ENCODE data around the gene NR6A1.
A peak's percentile ranks its signal among the peaks of the same experiment; 100 is the strongest.
"Not testable (repeated sequence)": the region's sequence is repeated elsewhere in the genome, so short reads cannot be mapped to it uniquely, and the experiment has no call there.

The NR6A1 gene

DNA sequence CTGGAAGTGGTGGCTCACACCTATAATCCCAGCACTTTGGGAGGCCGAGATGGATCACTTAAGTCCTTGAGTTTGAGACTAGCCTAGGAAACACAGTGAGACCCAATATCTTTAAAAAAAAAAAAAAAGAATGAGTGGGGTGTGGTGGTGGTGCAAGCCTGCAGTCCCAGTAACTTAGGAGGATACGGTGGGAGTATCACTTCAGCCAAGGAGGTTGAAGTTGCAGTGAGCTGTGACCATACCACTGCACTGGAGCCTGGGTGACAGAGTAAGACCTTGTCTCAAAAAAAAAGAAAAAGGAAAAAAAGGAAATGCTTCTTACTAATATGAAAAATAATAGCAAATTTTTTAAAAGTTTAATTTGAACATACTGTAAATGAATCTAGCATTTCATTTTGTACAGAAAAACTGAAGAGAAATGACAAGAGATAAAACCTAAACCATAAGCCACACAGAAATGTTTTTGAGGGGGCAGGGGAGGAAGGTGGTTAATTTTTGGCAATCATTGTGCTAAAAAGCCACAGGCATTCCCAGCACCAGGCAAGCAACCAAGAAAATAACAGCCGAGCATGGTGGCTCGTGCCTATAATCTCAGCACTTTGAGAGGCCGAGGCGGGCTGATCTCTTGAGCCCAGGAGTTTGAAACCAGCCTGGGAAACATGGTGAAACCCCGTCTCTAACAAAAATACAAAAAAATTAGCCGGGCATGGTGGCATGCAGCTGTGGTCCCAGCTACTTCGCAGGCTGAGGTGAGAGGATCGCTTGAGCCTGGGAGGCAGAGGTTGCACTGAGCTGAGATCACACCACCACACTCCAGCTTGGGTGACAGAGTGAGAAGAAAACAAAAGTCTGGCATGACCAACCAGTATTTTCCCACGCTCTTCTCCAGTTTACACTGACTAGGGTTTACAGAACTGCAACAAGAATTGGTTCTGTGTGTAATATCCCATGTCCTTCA is 149.5 kb downstream of the NR6A1 start:
- no peak for DNase-seq (ENCODE audit: low read depth in 2 of 3, low spot score in 2 of 3)

DNA sequence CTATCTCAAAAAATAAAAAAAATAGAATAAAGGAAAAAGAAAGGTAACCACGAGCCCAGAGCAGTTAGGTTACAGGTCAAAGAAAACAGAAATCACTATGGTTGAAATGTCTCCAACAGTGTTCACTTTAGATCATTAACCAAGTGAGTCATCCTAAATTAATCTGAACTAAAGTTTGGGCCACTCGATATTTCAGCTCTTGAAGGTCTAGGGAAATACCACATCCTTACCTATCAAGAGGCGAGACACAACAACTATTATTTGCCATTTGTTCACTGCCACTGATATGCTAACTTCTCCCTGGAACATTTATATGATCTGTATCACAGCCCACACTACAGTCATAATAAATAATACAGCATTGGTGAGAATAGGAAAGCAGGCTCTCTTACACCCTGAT is 152.6 kb downstream of the NR6A1 start:
- DNase-seq (ENCODE audit: low read depth in 2 of 3, low spot score in 2 of 3): no peak

DNA sequence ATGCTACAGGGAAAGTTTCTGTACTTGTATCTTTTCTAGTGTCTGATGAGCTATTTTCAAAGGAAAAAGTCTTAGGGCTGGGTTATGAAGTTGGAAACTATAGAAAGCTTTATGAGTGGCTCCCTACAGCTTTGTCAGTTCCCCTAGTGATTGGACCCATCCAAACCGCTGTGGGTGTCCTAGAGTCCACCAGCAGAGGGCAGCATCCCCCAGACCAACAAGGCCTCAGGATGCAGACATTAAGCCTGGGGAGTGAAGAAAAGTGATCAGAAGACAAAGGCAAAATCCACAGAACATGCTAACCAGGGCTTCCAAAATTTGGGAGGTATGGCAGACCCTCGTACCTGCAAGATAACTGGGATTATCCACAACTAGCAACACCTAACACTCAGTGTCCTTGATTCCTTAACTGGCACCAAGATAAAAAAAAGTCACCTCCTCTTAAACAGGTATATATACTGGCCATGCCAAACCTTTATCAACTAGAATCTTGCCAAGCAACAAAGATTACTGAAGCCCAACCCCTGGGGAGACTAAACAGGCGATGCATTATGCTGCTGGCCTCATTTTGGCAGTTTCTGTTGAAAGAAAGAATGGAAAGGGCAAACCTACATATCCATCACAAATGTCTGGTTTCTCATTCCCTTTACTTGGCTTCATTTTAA is 153.5 kb downstream of the NR6A1 start:
- peak; percentile 34 to 68 (median 55) for DNase-seq (ENCODE audit: low read depth in 2 of 3, low spot score in 2 of 3)

DNA sequence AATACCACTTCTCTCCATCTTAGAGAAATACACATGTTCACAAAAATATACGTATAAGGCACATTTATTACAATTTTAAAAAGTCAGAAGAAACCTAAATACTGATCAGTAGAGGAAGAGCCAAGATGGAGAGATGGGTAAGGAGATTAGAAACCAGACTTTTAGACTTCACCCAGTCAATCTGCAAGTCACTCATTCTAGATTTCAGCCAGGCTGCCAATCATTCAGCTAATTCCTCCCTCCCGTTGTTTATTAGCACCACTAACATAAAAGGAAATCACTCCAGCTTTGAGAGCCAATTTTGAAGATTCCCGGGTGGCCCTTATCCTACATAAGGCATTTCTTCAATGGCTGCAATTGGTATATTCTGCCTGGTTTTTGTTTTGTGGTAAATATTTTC is 154.2 kb downstream of the NR6A1 start:
- no peak for DNase-seq (ENCODE audit: low read depth in 2 of 3, low spot score in 2 of 3)

DNA sequence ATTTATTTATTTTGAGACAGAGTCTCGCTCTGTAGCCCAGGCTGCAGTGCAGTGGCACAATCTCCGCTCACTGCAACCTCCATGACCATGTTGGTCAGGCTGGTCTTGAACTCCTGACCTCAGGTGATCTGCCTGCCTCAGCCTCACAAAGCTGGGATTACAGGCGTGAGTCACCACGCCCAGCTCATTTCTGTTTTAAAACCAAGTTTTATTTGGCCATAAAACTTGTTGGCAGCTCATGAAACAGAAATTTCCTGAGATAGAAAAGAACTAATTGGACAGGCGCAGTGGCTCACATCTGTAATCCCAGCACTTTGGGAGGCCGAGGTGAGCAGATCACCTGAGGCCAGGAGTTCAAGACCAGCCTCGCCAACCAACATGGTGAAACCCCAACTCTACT is 155.3 kb downstream of the NR6A1 start:
- DNase-seq (ENCODE audit: low read depth in 2 of 3, low spot score in 2 of 3): not testable (repeated sequence)

DNA sequence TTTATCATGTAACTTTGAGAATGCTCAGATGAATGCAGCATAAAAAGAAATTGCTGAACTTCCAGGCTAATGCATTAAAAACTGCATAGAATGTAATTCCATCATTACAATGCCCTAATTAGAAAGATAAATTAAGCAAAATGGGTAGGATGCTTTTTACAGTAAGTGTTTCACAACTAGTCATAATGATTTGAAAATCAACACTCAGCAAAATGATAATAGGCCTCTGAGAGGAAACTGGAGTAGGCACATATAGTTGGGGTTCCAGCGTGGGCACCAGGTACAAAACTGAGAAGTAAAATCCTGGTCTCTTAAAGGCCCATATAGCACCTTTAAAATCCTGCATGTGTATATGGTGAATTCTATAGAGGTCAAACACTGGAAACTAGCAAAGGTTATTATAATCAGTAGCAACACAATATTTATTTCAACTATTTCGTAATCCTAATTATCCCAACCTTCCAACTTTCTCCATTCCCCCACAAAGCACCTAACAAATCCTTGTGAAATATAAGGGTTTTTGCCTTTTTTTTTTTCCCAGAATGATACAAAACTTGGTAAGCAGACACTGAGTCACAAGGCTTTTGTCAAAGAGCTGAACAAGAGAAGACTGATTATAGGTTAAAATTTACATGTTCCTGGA is 155.9 kb downstream of the NR6A1 start:
- DNase-seq (ENCODE audit: low read depth in 2 of 3, low spot score in 2 of 3): no peak

DNA sequence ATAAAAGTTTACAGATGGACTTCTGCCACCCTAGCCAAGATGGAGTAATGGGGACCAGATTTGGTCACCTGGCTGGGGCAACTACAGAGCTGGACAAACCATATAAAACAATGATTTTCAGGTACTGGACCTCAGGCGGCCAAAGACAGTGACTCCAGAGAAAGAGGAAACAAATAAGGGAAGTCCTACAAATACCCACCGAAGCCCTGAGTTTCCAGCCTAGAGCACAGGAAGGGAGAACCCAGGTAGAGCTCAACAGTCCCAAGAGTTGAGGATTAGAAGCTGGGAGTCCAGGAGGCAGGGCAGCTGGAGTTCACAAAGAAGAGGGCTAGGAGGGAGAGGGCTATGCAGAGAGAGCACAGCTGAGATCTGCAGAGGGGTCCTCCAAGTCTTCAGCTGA is 157.3 kb downstream of the NR6A1 start:
- DNase-seq (ENCODE audit: low read depth in 2 of 3, low spot score in 2 of 3): no peak

DNA sequence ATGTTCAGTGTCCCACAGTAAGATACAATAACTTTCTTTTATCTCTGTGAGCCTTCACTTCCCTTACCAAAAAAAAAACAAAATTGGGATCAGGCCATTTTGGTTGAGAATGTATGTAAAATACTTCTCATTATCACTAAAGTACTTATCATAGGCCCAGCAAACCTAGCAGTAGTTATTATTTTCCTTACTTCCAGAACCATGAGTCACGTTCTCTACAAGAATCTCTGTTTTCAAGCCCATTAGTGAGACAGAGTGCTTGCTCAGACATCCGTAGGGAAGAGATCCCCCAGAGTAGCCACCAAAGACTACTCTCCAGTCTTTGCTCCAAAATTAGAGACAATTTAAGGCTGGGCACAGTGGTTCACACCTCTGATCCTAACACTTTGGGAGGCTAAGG is 160.0 kb downstream of the NR6A1 start:
- no peak for DNase-seq (ENCODE audit: low read depth in 2 of 3, low spot score in 2 of 3)

DNA sequence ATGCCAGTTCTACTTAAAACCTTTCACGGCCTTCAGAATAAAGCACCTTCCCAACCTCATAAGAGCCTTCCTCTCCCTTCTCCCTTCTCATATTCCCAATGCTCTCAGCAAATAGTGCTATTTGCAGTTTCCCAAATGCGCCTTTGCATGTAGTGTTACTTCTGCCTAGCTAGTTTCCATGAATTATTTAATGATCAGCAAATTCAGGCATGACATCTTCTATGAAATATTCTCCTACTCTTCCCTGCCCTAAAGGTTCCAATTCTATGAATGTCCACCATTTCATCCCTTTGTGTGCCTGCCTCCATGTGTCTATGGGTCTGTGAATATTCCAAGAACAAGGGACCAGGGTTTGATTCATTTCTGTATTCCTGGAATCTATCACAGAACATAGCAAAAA is 165.1 kb downstream of the NR6A1 start:
- DNase-seq (ENCODE audit: low read depth in 2 of 3, low spot score in 2 of 3): no peak

DNA sequence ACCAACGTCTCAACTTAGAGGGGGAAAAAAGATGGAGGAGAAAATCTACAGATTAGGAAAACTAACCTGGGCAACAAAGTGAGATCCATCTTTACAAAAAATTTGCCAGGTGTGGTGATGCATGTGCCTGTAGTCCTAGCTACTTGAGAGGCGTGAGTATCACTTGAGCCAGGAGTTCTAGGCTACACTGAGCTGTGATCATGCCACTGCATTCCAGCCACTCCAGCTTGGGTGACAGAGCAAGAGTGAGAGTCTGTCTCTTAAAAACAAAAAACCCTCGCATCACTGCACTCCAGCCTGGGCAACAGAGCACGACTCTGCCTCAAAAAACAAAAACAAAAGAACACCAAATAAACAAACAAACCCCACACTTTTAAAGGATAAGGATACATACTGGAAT is 165.9 kb downstream of the NR6A1 start:
- no peak for DNase-seq (ENCODE audit: low read depth in 2 of 3, low spot score in 2 of 3)

DNA sequence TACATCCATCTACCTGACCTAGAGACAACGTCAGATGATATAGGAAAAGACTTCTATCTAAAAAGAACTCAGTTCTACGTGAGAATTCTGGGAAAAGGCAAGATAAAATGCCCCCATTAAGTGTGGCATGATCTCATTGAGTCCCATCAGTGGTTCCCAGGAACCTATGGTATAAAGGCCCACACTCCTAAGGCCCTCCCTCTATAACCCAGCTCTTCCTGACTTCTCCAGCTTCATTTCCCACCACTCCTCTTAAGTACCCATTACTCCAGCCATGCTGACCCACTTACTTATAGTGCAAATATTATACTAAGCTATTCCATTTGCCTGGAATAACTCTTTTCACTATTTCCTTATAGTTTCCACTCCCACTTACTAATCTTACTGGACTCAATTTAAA is 168.5 kb downstream of the NR6A1 start:
- DNase-seq (ENCODE audit: low read depth in 2 of 3, low spot score in 2 of 3): no peak

DNA sequence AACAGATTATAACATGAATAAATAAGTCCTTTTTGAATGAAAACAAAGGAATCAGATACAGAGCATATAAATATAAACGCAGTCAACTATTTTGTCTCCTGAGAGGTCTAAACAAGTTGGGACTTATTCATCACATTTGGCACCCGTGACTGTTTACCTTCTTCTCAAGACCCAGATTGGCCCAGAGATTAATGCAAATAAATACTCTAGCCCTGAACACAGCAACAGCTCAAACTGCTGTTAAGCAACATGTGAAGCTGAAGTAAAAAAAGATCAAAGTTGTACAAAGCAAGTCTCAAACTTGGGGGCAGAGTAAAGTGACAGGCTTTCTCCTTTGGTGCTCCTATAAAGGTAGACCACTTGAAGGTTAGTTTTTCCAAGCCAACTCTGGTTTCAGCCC is 168.9 kb downstream of the NR6A1 start:
- DNase-seq (ENCODE audit: low read depth in 2 of 3, low spot score in 2 of 3): no peak

DNA sequence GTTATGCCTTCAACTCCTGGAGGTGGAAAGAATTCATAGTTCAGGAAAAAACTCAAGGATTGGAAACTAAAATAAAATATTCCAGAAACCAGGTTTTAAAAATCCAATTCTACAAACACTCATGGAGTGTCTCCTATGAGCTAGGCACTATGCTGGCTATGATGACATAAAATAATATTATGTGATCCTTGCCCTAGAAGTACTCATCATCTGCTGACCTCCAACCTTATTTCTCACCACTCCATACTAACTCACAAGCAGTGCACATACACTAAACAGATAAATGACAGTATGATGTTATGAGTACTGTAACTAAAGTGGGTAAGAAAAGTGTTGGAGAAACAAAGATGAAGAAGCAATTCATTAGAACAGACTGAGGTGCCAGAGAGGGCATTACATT is 170.7 kb downstream of the NR6A1 start:
- DNase-seq (ENCODE audit: low read depth in 2 of 3, low spot score in 2 of 3): no peak

DNA sequence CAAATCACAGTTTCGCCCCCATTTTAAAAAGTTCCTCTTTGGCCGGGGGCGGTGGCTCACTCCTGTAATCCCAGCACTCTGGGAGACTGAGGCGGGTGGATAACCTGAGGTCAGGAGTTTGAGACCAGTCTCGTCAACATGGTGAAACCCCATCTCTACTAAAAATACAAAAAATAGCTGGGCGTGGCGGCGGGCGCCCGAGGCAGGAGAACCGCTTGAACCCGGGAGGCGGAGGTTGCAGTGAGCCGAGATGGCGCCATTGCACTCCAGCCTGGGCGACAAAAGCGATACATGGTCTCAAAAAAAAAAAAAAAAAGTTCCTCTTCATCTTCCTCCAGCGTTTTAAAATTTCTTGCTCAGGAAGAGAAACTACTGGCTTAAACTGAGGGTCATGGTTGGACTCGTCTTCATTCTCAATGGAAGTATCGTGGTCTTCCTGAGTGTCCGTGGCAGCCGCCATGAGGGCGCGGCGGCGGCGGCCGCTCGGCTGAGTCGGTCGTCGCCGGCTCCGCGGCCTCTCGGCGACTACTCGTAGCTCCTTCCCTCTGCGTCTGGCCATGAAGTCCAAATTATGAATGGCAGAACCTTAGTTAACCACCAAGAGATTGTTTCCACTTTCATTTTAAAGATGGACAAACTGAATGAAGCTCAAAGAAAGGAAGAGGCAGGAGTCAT is 171.9 kb downstream of the NR6A1 start:
- no peak for DNase-seq (ENCODE audit: low read depth in 2 of 3, low spot score in 2 of 3)

DNA sequence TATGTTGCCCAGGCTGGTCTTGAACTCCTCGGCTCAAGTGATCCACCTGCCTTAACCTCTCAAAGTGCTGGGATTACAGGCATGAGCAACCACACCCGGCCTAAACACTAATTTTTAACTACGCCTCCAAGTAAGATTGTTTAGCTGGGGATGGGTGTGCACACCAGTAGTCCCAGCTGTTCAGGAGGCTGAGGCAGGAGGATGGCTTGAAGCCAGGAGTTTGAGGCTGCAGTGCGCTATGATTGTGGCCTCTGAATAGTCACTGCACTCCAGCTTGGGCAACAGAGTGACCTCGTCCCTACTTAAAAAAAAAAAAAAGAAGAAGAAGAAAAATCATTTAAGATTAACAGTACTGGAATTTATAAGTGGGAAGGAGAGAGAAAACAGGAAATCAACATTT is 173.1 kb downstream of the NR6A1 start:
- DNase-seq (ENCODE audit: low read depth in 2 of 3, low spot score in 2 of 3): no peak

DNA sequence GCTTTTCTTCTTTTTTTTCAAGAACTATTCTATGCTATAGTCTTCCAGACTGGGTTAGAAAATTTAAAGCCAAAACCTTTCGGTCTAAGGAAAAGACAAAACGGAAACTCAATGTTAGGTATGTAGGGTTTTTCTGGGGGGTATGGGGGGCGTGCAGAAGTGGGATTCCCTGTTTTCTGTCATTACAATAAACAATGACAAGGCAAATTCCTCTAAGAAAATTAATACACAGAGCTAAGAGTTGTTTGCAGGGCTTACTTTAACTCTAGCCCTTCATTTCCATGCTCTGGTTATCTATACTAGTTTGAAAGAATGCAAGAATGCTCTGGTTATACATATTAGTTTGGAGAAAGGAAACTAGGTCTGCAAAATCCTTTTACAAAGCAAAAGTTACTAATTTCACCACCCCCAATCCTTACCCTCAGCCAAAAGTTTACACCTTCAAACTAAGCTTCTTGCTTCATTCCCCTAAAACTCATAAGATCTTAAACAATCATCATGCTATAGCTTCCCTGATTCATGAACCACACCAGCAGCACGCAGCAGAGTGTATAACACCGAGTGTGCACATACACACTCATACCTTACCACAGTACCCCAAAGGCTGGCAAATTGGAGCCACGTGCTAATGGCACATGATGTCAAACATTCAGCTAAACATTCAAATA is 174.8 kb downstream of the NR6A1 start:
- no peak for DNase-seq (ENCODE audit: low read depth in 2 of 3, low spot score in 2 of 3)

DNA sequence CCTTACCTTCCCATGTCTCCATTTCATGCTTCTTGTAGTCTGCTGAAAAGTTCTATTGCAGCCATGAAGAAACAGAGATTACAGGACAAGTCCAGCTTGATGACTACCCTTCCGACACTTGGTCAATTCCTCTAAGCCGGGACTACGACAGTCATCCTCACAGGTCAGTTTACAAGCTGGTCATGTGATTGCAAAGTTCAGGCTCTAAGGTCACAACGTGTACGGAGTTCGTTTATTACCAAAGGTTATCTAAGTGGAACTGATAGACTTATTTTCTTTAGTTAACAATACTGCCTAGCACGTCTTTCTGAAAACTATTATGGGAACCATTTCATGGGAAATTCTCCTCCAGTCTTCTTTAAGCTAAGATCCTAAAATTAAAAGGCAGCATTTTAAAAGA is 175.4 kb downstream of the NR6A1 start:
- DNase-seq (ENCODE audit: low read depth in 2 of 3, low spot score in 2 of 3): no peak

DNA sequence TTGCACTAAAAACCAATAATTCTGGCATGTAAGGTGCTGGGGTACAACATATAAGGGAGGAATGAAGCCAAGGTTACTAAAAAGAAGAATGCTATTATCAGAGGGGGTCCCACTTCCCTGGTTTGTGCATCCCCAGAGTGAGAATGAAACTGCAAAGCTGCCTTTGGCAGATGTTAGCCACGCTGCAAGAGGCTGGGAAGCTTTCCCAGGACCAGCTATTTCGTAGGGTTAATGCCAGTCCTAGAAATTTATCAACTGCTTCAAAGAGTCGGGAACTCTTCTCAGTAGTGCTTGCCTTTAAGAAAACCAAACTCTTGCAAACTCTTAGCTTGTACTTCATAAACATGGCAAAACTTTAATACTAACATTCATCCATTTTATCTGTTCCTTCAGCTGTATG is 176.4 kb downstream of the NR6A1 start:
- DNase-seq (ENCODE audit: low read depth in 2 of 3, low spot score in 2 of 3): no peak

DNA sequence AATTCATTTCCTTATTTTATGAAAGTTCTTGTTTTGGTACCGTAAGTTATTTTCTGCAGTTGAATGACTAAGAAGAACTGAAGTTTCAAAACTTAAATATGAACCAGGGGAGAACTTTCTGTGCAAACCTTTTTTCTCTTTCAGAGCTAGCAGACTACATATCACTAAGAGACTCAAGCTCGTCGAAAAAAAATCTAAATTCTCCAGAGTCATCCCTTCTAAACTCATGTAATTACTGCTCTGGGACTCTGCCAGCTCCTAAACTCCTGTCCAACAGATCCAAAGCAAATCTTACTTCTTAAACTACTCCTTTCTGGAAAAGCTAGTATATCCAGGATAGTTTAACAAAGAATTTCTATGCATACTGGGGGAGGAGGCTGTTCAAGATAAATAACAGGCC is 176.9 kb downstream of the NR6A1 start:
- DNase-seq (ENCODE audit: low read depth in 2 of 3, low spot score in 2 of 3): no peak

DNA sequence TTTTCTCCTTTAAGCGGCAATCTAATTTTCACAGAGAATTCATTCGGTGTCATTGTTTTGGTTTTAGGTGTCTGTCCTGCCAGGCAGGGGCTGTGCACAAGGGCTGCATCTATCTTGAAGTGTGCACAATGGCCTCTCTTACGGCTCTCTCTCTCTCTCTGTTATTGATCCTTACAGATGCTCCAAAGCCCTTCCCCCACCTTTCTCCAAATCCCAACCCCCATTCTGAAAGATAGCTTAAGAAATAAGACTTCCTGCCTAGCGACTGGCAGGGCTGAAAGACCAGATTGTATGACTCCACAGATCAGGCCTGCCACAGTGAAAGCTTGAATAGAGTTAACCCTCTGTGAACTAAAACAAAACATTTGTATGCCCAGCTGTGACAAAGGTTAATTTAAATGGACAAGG is 177.5 kb downstream of the NR6A1 start:
- no peak for DNase-seq (ENCODE audit: low read depth in 2 of 3, low spot score in 2 of 3)

DNA sequence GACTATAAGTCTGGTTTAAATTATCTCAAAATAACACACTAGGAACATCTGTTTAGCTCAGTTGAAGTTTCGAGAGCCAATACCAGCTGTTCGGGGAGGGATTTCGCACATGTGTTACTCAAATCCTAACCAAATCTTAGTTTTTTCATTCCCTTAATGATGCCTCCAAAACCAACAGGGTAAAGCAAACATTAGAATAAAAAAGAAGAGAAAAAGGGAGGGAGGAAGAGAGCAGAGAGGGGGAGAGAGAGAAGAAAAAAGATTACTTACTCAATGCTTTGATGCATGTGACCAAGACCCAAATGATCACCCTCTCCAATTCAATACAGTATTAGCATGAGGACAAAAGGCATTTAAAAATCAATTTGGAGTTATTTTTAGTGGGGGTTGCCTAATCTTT is 177.9 kb downstream of the NR6A1 start:
- DNase-seq (ENCODE audit: low read depth in 2 of 3, low spot score in 2 of 3): no peak

All from activated CD8-positive, alpha-beta memory T cell treated with anti-CD3 and anti-CD28 coated beads for 48 hours (primary cell).